Measurements from ENCODE around the gene CUTA.
"Not testable (repeated sequence)": the region's sequence is repeated elsewhere in the genome, so short reads cannot be mapped to it uniquely, and the experiment has no call there.

CUTA gene

DNA sequence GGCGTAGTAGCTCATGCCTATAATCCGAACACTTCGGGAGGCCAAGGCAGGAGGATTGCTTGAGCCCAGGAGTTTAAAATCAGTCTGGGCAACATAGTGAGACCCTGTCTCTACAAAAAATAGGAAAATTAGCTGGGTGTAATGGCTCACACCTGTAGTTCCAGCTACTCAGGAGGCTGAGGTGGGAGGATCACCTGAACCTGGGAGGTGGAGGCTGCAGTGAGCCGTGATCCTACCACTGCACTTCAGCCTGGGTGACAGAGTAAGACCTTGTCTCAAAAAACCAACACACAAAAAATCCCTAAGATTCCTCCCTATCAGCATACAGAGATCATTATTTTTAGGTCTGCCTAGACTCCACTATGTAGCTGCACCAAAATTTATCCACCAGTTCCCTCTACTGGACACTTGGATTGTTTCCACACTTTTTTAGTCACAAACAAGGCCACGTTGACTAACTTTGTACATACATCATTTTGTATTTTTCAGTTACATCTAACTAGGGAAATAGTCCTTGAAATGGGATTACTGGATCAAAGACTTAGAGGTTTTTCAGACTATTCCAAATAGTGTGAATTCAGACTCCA, 10.7 kb downstream of the CUTA start:
- DNase-seq, result no peak

GRCh38 chr6:33406126-33406525, 11.8 kb downstream of the CUTA start:
- no peak for DNase-seq

GRCh38 chr6:33405386-33405940, 12.4 kb downstream of the CUTA start:
- no peak for DNase-seq

- no peak for DNase-seq
These were observed 13.0 kb downstream of the CUTA start for GRCh38 chr6:33404884-33405283.

DNA sequence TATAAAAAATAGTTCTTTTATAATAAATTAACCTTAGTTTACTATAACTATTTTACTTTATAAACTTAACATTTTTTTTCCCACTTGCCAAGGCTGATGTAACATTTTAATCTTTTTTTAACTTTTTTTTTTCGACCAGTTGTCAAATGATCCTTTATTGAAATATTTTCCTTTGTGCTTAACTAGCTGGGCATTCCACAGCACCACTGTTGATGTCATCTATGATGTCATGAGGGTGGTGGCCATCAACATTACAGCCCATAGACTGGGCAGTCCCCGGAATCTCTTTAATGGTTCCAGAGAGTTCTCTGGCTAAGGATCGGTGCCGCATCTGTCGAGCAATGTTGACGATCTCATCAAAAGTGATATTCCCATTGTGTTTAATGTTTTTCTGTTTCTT, 18.0 kb downstream of the CUTA start:
- not testable (repeated sequence) for DNase-seq

- DNase-seq, result not testable (repeated sequence)
These were observed 19.3 kb downstream of the CUTA start for GRCh38 chr6:33398601-33399000.

GRCh38 chr6:33397541-33397940, 20.4 kb downstream of the CUTA start:
- DNase-seq, result no peak

- DNase-seq, result no peak
These were observed 24.9 kb downstream of the CUTA start for GRCh38 chr6:33392979-33393378.

DNA sequence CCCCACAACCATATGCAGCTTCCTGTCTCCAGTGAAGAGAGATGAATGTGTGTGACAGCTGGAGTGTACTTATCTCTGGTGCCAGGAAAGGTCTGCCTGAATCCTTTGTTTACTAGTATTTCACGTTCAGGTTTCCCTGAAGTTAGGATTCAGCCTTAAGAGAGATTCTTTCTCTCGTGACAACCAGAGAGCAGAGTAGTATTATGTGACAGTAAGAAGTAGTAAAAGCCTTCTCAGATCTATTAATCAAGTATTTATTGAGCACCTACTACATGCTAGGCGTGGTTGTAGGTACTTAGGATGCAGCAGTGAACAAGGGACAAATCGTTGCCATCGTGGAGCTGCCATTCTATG, 25.3 kb downstream of the CUTA start:
- no peak for DNase-seq

GRCh38 chr6:33391922-33392594, 25.8 kb downstream of the CUTA start:
- no peak for DNase-seq

- DNase-seq, result peak; percentile 90 to 100 (median 99)
These were observed 26.5 kb downstream of the CUTA start, which contains the start of gene KIFC1 for GRCh38 chr6:33391278-33391921. Gene KIFC1, plus strand, starts transcription at chr6:33391823. Its CDS starts 163 bp downstream, at chr6:33391986.

DNA sequence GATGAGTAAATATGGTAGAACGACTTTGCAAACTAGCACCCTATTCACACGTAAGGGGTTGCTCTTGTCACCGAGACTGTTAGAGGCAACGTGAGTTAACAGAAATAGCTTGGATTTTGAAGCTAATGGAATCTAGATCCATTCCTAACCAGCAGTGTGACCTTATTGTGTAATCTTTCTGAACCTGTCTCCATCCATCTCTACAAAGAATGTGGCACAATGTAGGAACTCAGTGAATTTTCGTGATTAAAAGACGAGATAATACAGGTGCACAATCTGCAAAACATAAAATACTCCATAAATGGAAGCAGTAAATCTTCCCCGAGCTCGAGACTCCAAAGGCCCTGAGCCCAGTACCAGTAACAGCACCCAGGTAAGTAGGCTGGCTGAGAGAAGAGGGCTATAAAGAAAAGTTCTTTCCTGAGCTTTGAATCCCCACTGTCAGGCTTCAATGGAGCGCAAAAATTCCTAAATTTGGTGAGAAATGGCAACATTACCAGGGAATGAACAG, 27.1 kb downstream of the CUTA start:
- DNase-seq, result no peak

DNA sequence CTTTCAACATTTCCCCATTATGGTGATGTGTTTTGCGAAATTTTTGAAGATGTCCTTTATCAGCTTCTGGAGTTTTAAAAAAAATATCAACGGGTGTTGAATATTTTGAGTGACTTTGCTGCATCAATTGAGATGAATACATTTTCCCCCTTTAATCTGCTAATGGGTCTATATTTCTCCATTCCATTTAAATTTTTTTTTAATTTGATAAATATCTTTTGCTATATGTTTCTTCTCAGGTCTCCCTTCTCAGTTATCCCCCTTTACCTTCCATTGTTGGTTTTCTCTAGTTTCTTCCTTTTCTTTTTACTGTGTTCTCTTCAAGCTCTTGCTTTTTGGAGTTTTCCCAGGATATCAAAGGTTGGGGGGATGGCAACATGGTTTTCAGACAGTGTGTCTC, 27.7 kb downstream of the CUTA start:
- DNase-seq, result no peak

- DNase-seq, result no peak
These were observed 33.3 kb downstream of the CUTA start for GRCh38 chr6:33384581-33385020.

- DNase-seq, result no peak
These were observed 34.3 kb downstream of the CUTA start for GRCh38 chr6:33383427-33384185.

- no peak for DNase-seq
These were observed 37.5 kb downstream of the CUTA start for GRCh38 chr6:33380272-33380981.

DNA sequence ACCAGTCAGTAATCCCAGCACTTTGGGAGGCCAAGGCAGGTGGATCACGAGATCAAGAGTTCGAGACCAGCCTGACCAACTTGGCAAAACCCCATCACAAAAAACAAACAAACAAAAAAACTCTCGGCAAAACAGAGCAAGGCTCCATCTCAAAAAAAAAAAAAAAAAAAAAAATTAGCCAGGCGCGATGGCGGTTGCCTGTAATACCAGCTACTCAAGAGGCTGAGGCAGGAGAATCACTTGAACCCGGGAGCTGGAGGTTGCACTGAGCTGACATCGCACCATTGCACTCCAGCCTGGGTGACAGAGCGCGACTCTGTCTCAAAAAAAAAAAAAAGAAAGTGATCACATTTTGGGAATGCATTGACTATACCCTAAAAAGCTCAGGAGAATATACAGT, 38.7 kb downstream of the CUTA start:
- not testable (repeated sequence) for DNase-seq

GRCh38 chr6:33377171-33377570, 40.7 kb downstream of the CUTA start:
- no peak for DNase-seq

DNA sequence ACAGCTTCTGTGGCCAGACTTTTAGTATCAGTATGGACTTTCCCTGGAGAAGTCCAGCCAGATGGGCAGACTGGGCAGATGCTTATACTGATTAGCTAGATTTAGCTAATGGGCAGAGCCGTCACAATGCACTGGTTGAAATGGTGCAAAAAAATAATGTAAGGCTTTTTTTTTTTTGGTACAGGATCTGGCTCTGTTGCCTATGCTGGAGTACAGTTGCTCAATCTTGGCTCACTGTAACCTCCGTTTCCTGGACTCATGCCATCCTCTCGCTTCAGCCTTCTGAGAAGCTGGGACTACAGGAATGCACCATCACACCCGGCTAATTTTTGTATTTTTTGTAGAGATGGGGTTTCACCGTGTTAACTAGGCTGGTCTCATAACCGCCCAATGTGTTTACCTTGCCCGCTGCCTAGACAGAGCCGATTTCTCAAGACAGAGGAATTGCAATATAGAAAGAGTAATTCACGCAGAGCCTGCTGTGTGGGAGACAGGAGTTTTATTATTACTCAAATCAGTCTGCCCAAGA, 42.7 kb downstream of the CUTA start:
- DNase-seq, result peak in 13 of 56 donors; percentile 0 to 54 (median 4)

Data from amygdala (tissue), 56 donors.